ENCODE data around the gene ASB5. TPM values are rescaled to one million over a fixed set of nuclear protein-coding genes. Genes with fewer than 3 reads are reported as not detected.

Gene ASB5
- total RNA-seq, 1 experiment from 2014 or later: not detected

DNA sequence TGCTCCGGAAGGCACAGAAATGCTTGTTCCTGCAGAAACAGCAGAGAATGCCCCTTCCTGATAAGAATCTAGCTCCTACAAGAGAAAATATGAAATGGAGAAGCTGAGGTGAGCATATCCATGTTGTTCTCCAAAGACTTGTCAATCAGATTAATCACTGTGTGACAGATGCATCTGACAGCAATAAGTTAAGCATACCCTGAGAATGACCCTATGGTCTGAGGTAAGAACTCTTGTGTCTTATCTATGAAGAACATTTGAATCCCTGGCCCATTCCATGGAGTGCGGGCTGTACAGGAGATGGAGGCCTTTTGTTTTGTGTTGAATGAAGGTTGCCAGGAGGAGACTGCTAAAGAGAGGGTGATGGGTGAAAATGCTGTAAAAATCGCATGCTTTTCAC is 21.5 kb upstream of the ASB5 start:
- Histone ChIP-seq H3K27ac (ENCODE audit: low read depth, low read length) (no peak overlapping the region), H3K4me3 (replicated peaks in 1 of 2; ENCODE audit: low read depth in 1 of 2, low read length in 2 of 2) (no peak overlapping the region), H3K9me3 (ENCODE audit: control insufficient read depth in 1 of 2, insufficient read depth in 1 of 2, low read depth in 1 of 2, low read length in 2 of 2) (no peaks in the 10 kb centered on the region), H4K20me1 (ENCODE audit: insufficient read depth) (no peaks in the 10 kb centered on the region), H3K79me2 (ENCODE audit: insufficient read depth, low read length) (no peaks in the 10 kb centered on the region), H3K36me3 (ENCODE audit: control insufficient read depth in 1 of 2, insufficient read depth in 2 of 2, low read length in 2 of 2) (no peaks in the 10 kb centered on the region), H3K9me2 (ENCODE audit: insufficient read depth) (no peaks in the 10 kb centered on the region), H2AFZ (ENCODE audit: low read depth, low read length, poor library complexity, severe bottlenecking) (no peak overlapping the region), H3K4me2 (ENCODE audit: low read length) (no peak overlapping the region), H3K4me1 (ENCODE audit: control insufficient read depth in 1 of 2, insufficient read depth in 2 of 2, low read length in 2 of 2) (no peaks in the 10 kb centered on the region), H3K9ac (ENCODE audit: low read length) (no peak overlapping the region), H3K27me3 (ENCODE audit: insufficient read depth, low read length) (no peaks in the 10 kb centered on the region)
- CTCF ChIA-PET: no interaction called here
- POLR2A ChIA-PET: no interaction called here
- RAD21 ChIA-PET (ENCODE audit: low non-redundant PET in 1 of 2, low total read pairs in 2 of 2, uncharacterized antibody in 2 of 2, unreplicated experiment in 2 of 2): no interaction called here
- BruUV-seq (replicated peaks): no TSS peak
- ATAC-seq: no peak
- DNase-seq (ENCODE audit: low read depth, low spot score): no peak
- TF ChIP-seq FOSL1 (IDR thresholded peaks at IDR 0.05; ENCODE audit: low read depth): no peak
- no peak for TF ChIP-seq ATF3 (IDR thresholded peaks at IDR 0.05)
- TF ChIP-seq SIN3A (IDR thresholded peaks at IDR 0.05; ENCODE audit: low read depth): no peak
- no peak for TF ChIP-seq POLR2A (IDR thresholded peaks at IDR 0.05; ENCODE audit: borderline replicate concordance, extremely low read depth, insufficient read depth, insufficient read length)
- no peak for TF ChIP-seq TCF7L2 (IDR thresholded peaks at IDR 0.05; ENCODE audit: borderline replicate concordance, extremely low read depth, insufficient read depth, insufficient read length)
- TF ChIP-seq RAD21 (IDR thresholded peaks at IDR 0.05; ENCODE audit: low read depth): no peak
- TF ChIP-seq SRF (IDR thresholded peaks at IDR 0.05; ENCODE audit: low read depth): no peak
- no peak for TF ChIP-seq EZH2phosphoT487 (IDR thresholded peaks at IDR 0.05; ENCODE audit: borderline replicate concordance)
- TF ChIP-seq YY1 (IDR thresholded peaks at IDR 0.05; ENCODE audit: extremely low read depth, insufficient replicate concordance, low read depth, low read length): no peak
- TF ChIP-seq, protein P1, sequence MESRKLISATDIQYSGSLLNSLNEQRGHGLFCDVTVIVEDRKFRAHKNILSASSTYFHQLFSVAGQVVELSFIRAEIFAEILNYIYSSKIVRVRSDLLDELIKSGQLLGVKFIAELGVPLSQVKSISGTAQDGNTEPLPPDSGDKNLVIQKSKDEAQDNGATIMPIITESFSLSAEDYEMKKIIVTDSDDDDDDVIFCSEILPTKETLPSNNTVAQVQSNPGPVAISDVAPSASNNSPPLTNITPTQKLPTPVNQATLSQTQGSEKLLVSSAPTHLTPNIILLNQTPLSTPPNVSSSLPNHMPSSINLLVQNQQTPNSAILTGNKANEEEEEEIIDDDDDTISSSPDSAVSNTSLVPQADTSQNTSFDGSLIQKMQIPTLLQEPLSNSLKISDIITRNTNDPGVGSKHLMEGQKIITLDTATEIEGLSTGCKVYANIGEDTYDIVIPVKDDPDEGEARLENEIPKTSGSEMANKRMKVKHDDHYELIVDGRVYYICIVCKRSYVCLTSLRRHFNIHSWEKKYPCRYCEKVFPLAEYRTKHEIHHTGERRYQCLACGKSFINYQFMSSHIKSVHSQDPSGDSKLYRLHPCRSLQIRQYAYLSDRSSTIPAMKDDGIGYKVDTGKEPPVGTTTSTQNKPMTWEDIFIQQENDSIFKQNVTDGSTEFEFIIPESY (IDR thresholded peaks at IDR 0.05; ENCODE audit: extremely low read depth, insufficient replicate concordance, low read length): no peak
- TF ChIP-seq, protein P2, sequence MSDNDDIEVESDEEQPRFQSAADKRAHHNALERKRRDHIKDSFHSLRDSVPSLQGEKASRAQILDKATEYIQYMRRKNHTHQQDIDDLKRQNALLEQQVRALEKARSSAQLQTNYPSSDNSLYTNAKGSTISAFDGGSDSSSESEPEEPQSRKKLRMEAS (IDR thresholded peaks at IDR 0.05): no peak
- no peak for TF ChIP-seq JUND (IDR thresholded peaks at IDR 0.05)
- TF ChIP-seq CTCF (IDR thresholded peaks at IDR 0.05 in 2 of 3, conservative IDR thresholded peaks at IDR 0.05 in 1 of 3; ENCODE audit: borderline replicate concordance in 1 of 3, insufficient read depth in 1 of 3, low read depth in 2 of 3, low read length in 2 of 3): no peak
- TF ChIP-seq EZH2 (IDR thresholded peaks at IDR 0.05): no peak
- no peak for TF ChIP-seq POLR2AphosphoS5 (IDR thresholded peaks at IDR 0.05; ENCODE audit: low read depth, low read length)
- no peak for TF ChIP-seq EGR1 (IDR thresholded peaks at IDR 0.05; ENCODE audit: low read depth)
- no peak for TF ChIP-seq SP1 (IDR thresholded peaks at IDR 0.05; ENCODE audit: low read depth)
- TF ChIP-seq REST (IDR thresholded peaks at IDR 0.05; ENCODE audit: low read depth): no peak
- intact Hi-C loops (cut with micrococcal nuclease): no loop called here
